Measurements from ENCODE around the gene F2R.

GRCh38 chr5:76757049-76757448 is 41.1 kb downstream of the F2R start:
- TF ChIP-seq ZNF513 (CRISPR knock-in tag; conservative IDR thresholded peaks at IDR 0.05) = no peak
- no peak for TF ChIP-seq ZNF274 (CRISPR knock-in tag; IDR thresholded peaks at IDR 0.05)
- no peak for TF ChIP-seq HNF4G (IDR thresholded peaks at IDR 0.05; ENCODE audit: borderline replicate concordance, low read depth, low read length)
- no peak for TF ChIP-seq HNF4G (CRISPR knock-in tag; IDR thresholded peaks at IDR 0.05; ENCODE audit: borderline replicate concordance, low read depth)
- no peak for TF ChIP-seq ZNF432 (CRISPR knock-in tag; IDR thresholded peaks at IDR 0.05; ENCODE audit: borderline replicate concordance)
- no peak for TF ChIP-seq SMAD1 (CRISPR knock-in tag; IDR thresholded peaks at IDR 0.05; ENCODE audit: borderline replicate concordance, low read depth)
- TF ChIP-seq NCOA2 (CRISPR knock-in tag; IDR thresholded peaks at IDR 0.05) = no peak
- no peak for TF ChIP-seq CTCF (CRISPR knock-in tag; IDR thresholded peaks at IDR 0.05)
